OCI-M2 (cell line): ENCODE results near the gene SLC39A12.
"Not testable (repeated sequence)": the region's sequence is repeated elsewhere in the genome, so short reads cannot be mapped to it uniquely, and the experiment has no call there.

ENCODE experiments used
- DNase-seq: peaks from one replicate; lab custom pipeline; 2025; ENCODE audit not compliant: unreplicated experiment; lab: John Stamatoyannopoulos, UW

Gene SLC39A12

GRCh38 chr10:17951868-17952371 is at the start of gene SLC39A12:
Gene SLC39A12 (plus strand): TSS chr10:17951918. CDS start chr10:17953277, 1,359 bp downstream.
- DNase-seq: no peak

GRCh38 chr10:17904564-17904963 is 47.2 kb upstream of the SLC39A12 start:
- DNase-seq: no peak

- DNase-seq: no peak
These were observed 46.2 kb upstream of the SLC39A12 start for GRCh38 chr10:17905491-17905890.

- no peak for DNase-seq
These were observed 45.7 kb upstream of the SLC39A12 start for GRCh38 chr10:17906002-17906401.

GRCh38 chr10:17907641-17908040 is 44.1 kb upstream of the SLC39A12 start:
- DNase-seq: no peak

- no peak for DNase-seq
These were observed 41.5 kb upstream of the SLC39A12 start for GRCh38 chr10:17910125-17910789.

GRCh38 chr10:17912754-17913153 is 39.0 kb upstream of the SLC39A12 start:
- DNase-seq: no peak

GRCh38 chr10:17913604-17914003 is 38.1 kb upstream of the SLC39A12 start:
- no peak for DNase-seq

- DNase-seq: no peak
These were observed 37.3 kb upstream of the SLC39A12 start for GRCh38 chr10:17914169-17915045.

GRCh38 chr10:17915181-17915580 is 36.5 kb upstream of the SLC39A12 start:
- no peak for DNase-seq

GRCh38 chr10:17918187-17918903 is 33.4 kb upstream of the SLC39A12 start:
- DNase-seq: no peak

- no peak for DNase-seq
These were observed 30.3 kb upstream of the SLC39A12 start for GRCh38 chr10:17921378-17921777.

GRCh38 chr10:17923728-17924127 is 28.0 kb upstream of the SLC39A12 start:
- no peak for DNase-seq

GRCh38 chr10:17943033-17943745 is 8.5 kb upstream of the SLC39A12 start:
- no peak for DNase-seq

- not testable (repeated sequence) for DNase-seq
These were observed 1.4 kb upstream of the SLC39A12 start for GRCh38 chr10:17950269-17950668.

GRCh38 chr10:17950726-17951125 is 992 bp upstream of the SLC39A12 start:
- DNase-seq: no peak

- DNase-seq: not testable (repeated sequence)
These were observed 2.7 kb downstream of the SLC39A12 start for GRCh38 chr10:17954372-17954771.

- DNase-seq: no peak
These were observed 3.1 kb downstream of the SLC39A12 start for GRCh38 chr10:17954861-17955260.

GRCh38 chr10:17958049-17958448 is 6.3 kb downstream of the SLC39A12 start:
- DNase-seq: no peak

- no peak for DNase-seq
These were observed 8.2 kb downstream of the SLC39A12 start for GRCh38 chr10:17959870-17960269.
